Osteocyte (in vitro differentiated cells): ENCODE measurements around the gene SYTL1. TPM values are rescaled to one million over a fixed set of nuclear protein-coding genes. Genes with fewer than 3 reads are reported as not detected.
A peak's percentile ranks its signal among the peaks of the same experiment; 100 is the strongest.

Source experiments
- DNase-seq: peaks from one replicate; pipeline ENCODE4 v3.0.0; 2021; ENCODE audit warnings: mixed read lengths; ENCODE audit not compliant: unreplicated experiment; ENCODE audit errors: extremely low spot score
- H3K27ac Mint-ChIP-seq: one replicate; pipeline ENCODE4 v1.8.0; 2021; ENCODE audit warnings: mild to moderate bottlenecking, mixed read lengths; ENCODE audit not compliant: unreplicated experiment
- H3K27me3 Mint-ChIP-seq: one replicate; pipeline ENCODE4 v1.8.0; 2021; ENCODE audit warnings: mixed read lengths; ENCODE audit not compliant: unreplicated experiment
- H3K36me3 Mint-ChIP-seq: one replicate; pipeline ENCODE4 v1.8.0; 2021; ENCODE audit warnings: mixed read lengths; ENCODE audit not compliant: unreplicated experiment
- H3K4me1 Mint-ChIP-seq: one replicate; pipeline ENCODE4 v1.8.0; 2021; ENCODE audit warnings: mixed read lengths; ENCODE audit not compliant: unreplicated experiment
- H3K4me3 Mint-ChIP-seq: one replicate; pipeline ENCODE4 v1.8.0; 2021; ENCODE audit warnings: mild to moderate bottlenecking, moderate library complexity, mixed read lengths; ENCODE audit not compliant: unreplicated experiment
- H3K9me3 Mint-ChIP-seq: one replicate; pipeline ENCODE4 v1.8.0; 2021; ENCODE audit warnings: mixed read lengths; ENCODE audit not compliant: unreplicated experiment
- long read RNA-seq: library from polyadenylated mRNA; unstranded; transcript quantifications from one replicate; pipeline ENCODE4 v2.0.0, GENCODE V29; 2021
- total RNA-seq: library from RNA; stranded (reverse); gene quantifications from 2 replicates; pipeline ENCODE4 v1.2.1, GENCODE V29; 2021
- TF ChIP-seq, protein P1 (sequence below): fragments of 200-600 bp; sonication (generic); IDR thresholded peaks from 2 replicates; pipeline ENCODE4 v1.5.0; 2021; ENCODE audit warnings: antibody characterized with exemption, mild to moderate bottlenecking, moderate library complexity

Gene SYTL1, protein sequence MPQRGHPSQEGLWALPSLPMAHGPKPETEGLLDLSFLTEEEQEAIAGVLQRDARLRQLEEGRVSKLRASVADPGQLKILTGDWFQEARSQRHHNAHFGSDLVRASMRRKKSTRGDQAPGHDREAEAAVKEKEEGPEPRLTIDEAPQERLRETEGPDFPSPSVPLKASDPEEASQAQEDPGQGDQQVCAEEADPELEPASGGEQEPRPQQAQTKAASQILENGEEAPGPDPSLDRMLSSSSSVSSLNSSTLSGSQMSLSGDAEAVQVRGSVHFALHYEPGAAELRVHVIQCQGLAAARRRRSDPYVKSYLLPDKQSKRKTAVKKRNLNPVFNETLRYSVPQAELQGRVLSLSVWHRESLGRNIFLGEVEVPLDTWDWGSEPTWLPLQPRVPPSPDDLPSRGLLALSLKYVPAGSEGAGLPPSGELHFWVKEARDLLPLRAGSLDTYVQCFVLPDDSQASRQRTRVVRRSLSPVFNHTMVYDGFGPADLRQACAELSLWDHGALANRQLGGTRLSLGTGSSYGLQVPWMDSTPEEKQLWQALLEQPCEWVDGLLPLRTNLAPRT
- 0.46 and 0.97 TPM in 2 replicates for total RNA-seq
- long read RNA-seq, partial matches to known transcripts, result 0 of 1 reads
- long read RNA-seq, other reads (novel, unspliced or antisense), result 1 of 1 reads

DNA sequence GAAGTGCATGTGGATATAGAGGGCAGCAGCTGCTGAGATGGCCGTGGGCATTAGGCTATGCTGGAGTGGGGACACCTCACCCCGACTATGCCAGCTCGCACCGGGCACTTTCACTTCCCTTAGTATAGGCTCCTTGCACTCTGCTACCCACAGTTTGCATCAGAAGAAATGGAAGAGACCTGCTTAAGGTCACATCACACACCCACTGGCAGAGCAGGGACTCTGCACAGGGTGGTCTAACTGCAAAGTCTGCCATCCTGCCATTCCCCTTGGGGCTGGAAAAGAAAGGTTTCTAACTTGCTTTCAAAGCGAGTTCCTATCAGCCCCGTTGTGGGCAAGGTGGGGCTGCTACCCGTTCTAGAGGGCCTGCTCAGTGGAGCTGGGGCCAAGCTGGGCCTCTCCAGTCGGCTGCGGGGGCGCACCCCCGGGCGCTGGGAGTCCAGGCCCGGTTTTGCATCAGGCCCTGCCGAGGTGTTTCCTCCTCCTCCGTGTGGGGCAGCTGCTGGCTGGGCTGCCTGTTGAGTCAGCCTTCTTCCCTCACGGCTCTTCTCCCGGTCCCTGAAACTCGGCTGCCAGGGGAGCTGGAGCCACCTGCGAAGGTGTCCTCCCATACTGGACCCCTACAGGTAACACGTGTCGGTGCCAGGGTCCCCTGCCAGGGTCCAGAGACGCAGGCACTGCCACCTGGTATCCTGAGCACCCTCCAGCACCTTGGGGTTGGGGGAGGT lies at the start of gene SYTL1:
Gene SYTL1, plus strand, starts transcription at position 498 of the 728 bp plus-strand sequence. CDS start 3,313 bp downstream, outside the sequence.
- Mint-ChIP-seq H3K4me3 (no peak within 1 kb of the TSS), H3K27ac (peak within 1 kb of the TSS; percentile 41), H3K36me3 (peaks cover 6% of the 10 kb centered on the region), H3K27me3 (no peaks in the 10 kb centered on the region), H3K9me3 (no peaks in the 10 kb centered on the region), H3K4me1 (peaks cover 31% of the 10 kb centered on the region)
- DNase-seq, result no peak
- TF ChIP-seq, protein P1, sequence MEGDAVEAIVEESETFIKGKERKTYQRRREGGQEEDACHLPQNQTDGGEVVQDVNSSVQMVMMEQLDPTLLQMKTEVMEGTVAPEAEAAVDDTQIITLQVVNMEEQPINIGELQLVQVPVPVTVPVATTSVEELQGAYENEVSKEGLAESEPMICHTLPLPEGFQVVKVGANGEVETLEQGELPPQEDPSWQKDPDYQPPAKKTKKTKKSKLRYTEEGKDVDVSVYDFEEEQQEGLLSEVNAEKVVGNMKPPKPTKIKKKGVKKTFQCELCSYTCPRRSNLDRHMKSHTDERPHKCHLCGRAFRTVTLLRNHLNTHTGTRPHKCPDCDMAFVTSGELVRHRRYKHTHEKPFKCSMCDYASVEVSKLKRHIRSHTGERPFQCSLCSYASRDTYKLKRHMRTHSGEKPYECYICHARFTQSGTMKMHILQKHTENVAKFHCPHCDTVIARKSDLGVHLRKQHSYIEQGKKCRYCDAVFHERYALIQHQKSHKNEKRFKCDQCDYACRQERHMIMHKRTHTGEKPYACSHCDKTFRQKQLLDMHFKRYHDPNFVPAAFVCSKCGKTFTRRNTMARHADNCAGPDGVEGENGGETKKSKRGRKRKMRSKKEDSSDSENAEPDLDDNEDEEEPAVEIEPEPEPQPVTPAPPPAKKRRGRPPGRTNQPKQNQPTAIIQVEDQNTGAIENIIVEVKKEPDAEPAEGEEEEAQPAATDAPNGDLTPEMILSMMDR, result no peak

DNA sequence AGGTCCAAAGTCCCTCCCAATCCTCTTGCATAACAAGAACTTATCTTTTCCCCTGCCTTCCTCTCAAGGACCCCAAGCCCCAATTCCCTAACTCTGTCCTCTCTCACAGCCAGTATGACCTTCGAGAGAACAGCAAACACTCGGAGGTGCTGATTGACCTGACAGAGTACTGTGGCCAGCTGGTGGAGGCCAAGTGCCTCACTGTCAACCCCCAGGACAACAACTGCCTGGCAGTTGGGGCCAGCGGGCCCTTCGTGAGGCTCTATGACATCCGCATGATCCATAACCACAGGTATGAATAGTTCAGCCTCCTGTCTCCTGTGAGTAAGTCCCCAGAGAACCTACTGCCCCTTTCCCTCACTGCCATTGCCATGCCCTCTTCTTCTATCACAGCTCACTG lies 49.7 kb upstream of the SYTL1 start:
- Mint-ChIP-seq H3K4me3 (no peak overlapping the region), H3K27ac (no peak overlapping the region), H3K36me3 (peaks cover 28% of the 10 kb centered on the region), H3K9me3 (no peaks in the 10 kb centered on the region), H3K4me1 (peaks cover 1% of the 10 kb centered on the region), H3K27me3 (no peaks in the 10 kb centered on the region)
- TF ChIP-seq, protein P1, result no peak
- no peak for DNase-seq

DNA sequence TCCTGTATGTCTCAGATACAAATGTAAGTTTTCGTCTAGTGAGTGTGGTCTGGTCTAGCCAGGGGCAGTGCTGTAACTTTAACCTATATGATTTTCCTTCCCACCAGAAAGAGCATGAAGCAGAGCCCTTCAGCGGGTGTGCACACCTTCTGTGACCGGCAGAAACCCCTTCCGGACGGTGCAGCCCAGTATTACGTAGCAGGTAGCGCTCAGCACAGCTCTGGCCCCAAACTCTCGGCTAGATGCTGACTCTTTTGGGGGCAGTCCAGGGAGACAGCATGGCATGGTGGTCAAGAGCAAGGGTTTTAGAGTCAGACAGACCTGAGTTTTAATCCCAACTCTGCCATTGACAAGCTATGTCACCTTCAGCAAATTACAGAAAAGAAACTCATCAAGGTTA lies 47.9 kb upstream of the SYTL1 start:
- Mint-ChIP-seq H3K4me3 (no peak overlapping the region), H3K27me3 (no peaks in the 10 kb centered on the region), H3K27ac (no peak overlapping the region), H3K4me1 (peaks cover 12% of the 10 kb centered on the region), H3K36me3 (peaks cover 25% of the 10 kb centered on the region), H3K9me3 (no peaks in the 10 kb centered on the region)
- no peak for DNase-seq
- TF ChIP-seq, protein P1, result no peak

DNA sequence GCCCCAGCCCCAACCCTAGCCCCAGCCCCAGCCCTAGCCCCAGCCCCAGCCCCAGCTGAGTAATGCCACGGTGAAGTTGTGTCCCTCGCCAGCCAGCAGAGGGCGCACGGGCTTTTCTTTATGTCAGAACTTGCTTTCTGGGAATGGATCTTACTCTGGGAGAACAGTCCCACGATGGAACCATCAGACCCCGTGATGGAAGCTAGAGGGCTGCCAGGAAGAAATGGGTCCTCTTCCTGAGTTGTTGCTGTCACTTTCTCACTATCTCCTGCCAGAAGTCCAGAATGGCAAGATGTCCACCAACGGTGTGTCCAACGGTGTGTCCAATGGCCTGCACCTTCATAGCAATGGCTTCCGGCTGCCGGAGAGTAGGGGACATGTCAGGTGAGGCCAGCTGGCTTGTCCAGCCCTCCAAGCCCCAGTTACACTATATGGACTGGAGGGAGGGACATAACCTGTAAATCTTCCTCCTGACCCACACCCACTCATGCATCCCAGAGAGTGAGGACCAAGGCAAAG lies 45.0 kb upstream of the SYTL1 start:
- Mint-ChIP-seq H3K4me3 (no peak overlapping the region), H3K27me3 (no peaks in the 10 kb centered on the region), H3K4me1 (peaks cover 41% of the 10 kb centered on the region), H3K36me3 (peaks cover 17% of the 10 kb centered on the region), H3K9me3 (no peaks in the 10 kb centered on the region), H3K27ac (no peak overlapping the region)
- DNase-seq, result peak; percentile 92
- TF ChIP-seq, protein P1, result peak; percentile 67
